Ascending aorta (tissue), 2 donors: ENCODE measurements around the gene MED9. TPM values are rescaled to one million over a fixed set of nuclear protein-coding genes. Genes with fewer than 3 reads are reported as not detected.
"Not testable (repeated sequence)": the region's sequence is repeated elsewhere in the genome, so short reads cannot be mapped to it uniquely, and the experiment has no call there.

Experiments
- DNase-seq, 2 donors: peaks; one replicate each; pipeline ENCODE4 v3.0.0-alpha.2; 2019; ENCODE audit warnings: low spot score in 2 of 2
- H3K27ac ChIP-seq, 2 donors: fragments of 200-600 bp; sonication (generic); one replicate each; pipeline ENCODE4 v1.5.1; 2016 to 2017; ENCODE audit warnings: mild to moderate bottlenecking in 1 of 2
- H3K27me3 ChIP-seq: fragments of 200-600 bp; sonication (generic); one replicate; pipeline ENCODE4 v1.5.1; 2017
- H3K36me3 ChIP-seq, 2 donors: fragments of 200-600 bp; sonication (generic); one replicate each; pipeline ENCODE4 v1.5.1; 2016
- H3K4me1 ChIP-seq, 2 donors: fragments of 200-600 bp; sonication (generic); one replicate each; pipeline ENCODE4 v1.5.1; 2016 to 2017; ENCODE audit warnings: mild to moderate bottlenecking in 1 of 2
- H3K4me3 ChIP-seq, 2 donors: fragments of 200-600 bp; sonication (generic); one replicate each; pipeline ENCODE4 v1.5.1; 2016 to 2017; ENCODE audit warnings: mild to moderate bottlenecking in 1 of 2
- H3K9me3 ChIP-seq, 2 donors: fragments of 200-600 bp; sonication (generic); one replicate each; pipeline ENCODE4 v1.5.1; 2016
- CTCF ChIP-seq, 3 experiments: fragments of 200-600 bp in 2 of 3; fragments of 450-650 bp in 1 of 3; sonication (generic) in 2 of 3; IDR thresholded peaks; one replicate each; pipeline ENCODE4 v1.5.1; 2016 to 2019; ENCODE audit warnings: antibody characterized with exemption in 3 of 3, mild to moderate bottlenecking in 1 of 3, moderate library complexity in 1 of 3
- intact Hi-C: fragments of 100-400 bp; cut with DNase I; formaldehyde crosslinking; loops from one replicate; pipeline ENCODE4 v1.15.1; 2023
- total RNA-seq: library from RNA; depleted of rRNA; stranded (reverse); fragments of >200 nt; gene quantifications from one replicate; pipeline ENCODE4 v1.1.0, GENCODE V29; 2016

MED9 gene
- total RNA-seq, 1 donor from 2014 or later = 16.9 TPM

- no peak for DNase-seq
- H3K36me3 ChIP-seq = no peaks in the 10 kb centered on the region
- no peak overlapping the region for H3K27ac ChIP-seq
- H3K4me1 ChIP-seq = no peaks in the 10 kb centered on the region
- no peak overlapping the region for H3K4me3 ChIP-seq
- no peaks in the 10 kb centered on the region for H3K27me3 ChIP-seq
- H3K9me3 ChIP-seq = no peaks in the 10 kb centered on the region
- no peak for TF ChIP-seq CTCF (IDR thresholded peaks at IDR 0.05)
- intact Hi-C loops = no loop called here
Observed at GRCh38 chr17:17448076-17448475, 28.7 kb upstream of the MED9 start.

- H3K9me3 ChIP-seq = no peaks in the 10 kb centered on the region
- no peaks in the 10 kb centered on the region for H3K4me1 ChIP-seq
- H3K36me3 ChIP-seq = no peaks in the 10 kb centered on the region
- H3K4me3 ChIP-seq = no peak overlapping the region
- H3K27me3 ChIP-seq = no peaks in the 10 kb centered on the region
- intact Hi-C loops = no loop called here
- no peak overlapping the region for H3K27ac ChIP-seq
- no peak for DNase-seq
- no peak for TF ChIP-seq CTCF (IDR thresholded peaks at IDR 0.05)
Observed at GRCh38 chr17:17448723-17449122, 28.1 kb upstream of the MED9 start.

- no peaks in the 10 kb centered on the region for H3K36me3 ChIP-seq
- intact Hi-C loops = no loop called here
- no peaks in the 10 kb centered on the region for H3K27me3 ChIP-seq
- DNase-seq = no peak
- no peak overlapping the region for H3K27ac ChIP-seq
- H3K4me1 ChIP-seq = no peaks in the 10 kb centered on the region
- H3K4me3 ChIP-seq = no peak overlapping the region
- no peaks in the 10 kb centered on the region for H3K9me3 ChIP-seq
- no peak for TF ChIP-seq CTCF (IDR thresholded peaks at IDR 0.05)
Observed at GRCh38 chr17:17453088-17453487, 23.7 kb upstream of the MED9 start.

- no peak for DNase-seq
- Histone ChIP-seq H3K27me3 (no peaks in the 10 kb centered on the region), H3K9me3 (no peaks in the 10 kb centered on the region), H3K4me3 (no peak overlapping the region), H3K4me1 (no peaks in the 10 kb centered on the region), H3K36me3 (no peaks in the 10 kb centered on the region), H3K27ac (no peak overlapping the region)
- intact Hi-C loops = no loop called here
- no peak for TF ChIP-seq CTCF (IDR thresholded peaks at IDR 0.05)
Observed at GRCh38 chr17:17454276-17454675, 22.5 kb upstream of the MED9 start.

GRCh38 chr17:17454700-17455099 is 22.1 kb upstream of the MED9 start:
- H3K9me3 ChIP-seq, H3K27me3 ChIP-seq, H3K4me3 ChIP-seq, H3K36me3 ChIP-seq, H3K4me1 ChIP-seq, H3K27ac ChIP-seq, DNase-seq, intact Hi-C loops: not testable (repeated sequence)

- intact Hi-C loops = no loop called here
- no peaks in the 10 kb centered on the region for H3K27me3 ChIP-seq
- no peak for DNase-seq
- no peaks in the 10 kb centered on the region for H3K9me3 ChIP-seq
- H3K4me1 ChIP-seq = no peaks in the 10 kb centered on the region
- H3K27ac ChIP-seq = no peak overlapping the region
- no peak for TF ChIP-seq CTCF (IDR thresholded peaks at IDR 0.05)
- H3K36me3 ChIP-seq = no peaks in the 10 kb centered on the region
- no peak overlapping the region for H3K4me3 ChIP-seq
Observed at GRCh38 chr17:17455173-17455572, 21.6 kb upstream of the MED9 start.
